ENCODE data around the gene AKR1A1. TPM values are rescaled to one million over a fixed set of nuclear protein-coding genes. Genes with fewer than 3 reads are reported as not detected.
"Not testable (repeated sequence)": the region's sequence is repeated elsewhere in the genome, so short reads cannot be mapped to it uniquely, and the experiment has no call there.

AKR1A1 gene
- total RNA-seq, 4 donors from 2014 or later, result 15.6 to 40.1 (median 37.1) TPM

DNA sequence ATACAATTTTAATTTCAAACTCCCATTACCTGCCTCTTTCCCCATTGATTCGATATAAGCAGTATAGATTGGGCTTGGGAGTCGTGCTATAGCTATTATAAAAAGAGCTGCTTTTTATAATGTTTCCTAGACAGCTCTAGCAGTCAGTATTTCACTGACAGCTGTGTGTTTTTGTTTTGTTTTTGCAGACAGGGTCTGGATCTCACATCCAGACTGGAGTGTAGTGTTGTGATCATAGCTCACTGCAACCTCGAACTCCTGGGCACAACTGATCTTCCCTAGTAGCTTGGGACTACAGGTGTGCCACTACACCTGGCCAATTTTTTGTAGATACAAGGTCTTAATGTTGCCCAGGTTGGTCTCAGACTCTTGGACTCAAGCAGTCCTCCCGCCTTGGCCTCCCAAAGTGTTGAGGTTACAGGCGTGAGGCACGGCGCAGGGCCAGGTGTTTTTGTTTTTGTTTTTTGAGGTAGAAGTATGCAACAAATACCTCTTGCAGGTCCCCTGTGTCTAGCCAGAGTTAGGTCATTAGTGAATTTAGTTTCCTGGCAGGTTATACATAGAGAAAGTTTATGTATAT is 35.0 kb downstream of the AKR1A1 start:
- Histone ChIP-seq H3K27ac (peak overlapping the region in 3 of 4 donors; percentile 92 to 99 (median 97)), H3K36me3 (no peaks in the 10 kb centered on the region), H3K4me3 (peak overlapping the region; percentile 82 to 97 (median 94)), H3K27me3 (no peaks in the 10 kb centered on the region), H3K9me3 (no peaks in the 10 kb centered on the region), H3K4me1 (peaks cover 23 to 25% of the 10 kb centered on the region in 2 donors)
- in situ Hi-C loops (cut with MboI; ENCODE audit: low sequenced_read_pairs in 4 of 4), result loop anchor here in 1 of 4 donors (25.0 kb wide), 1 partner anchor 102 kb away; the partner anchor contains the start of genes GPBP1L1 and TMEM69
- no peak for TF ChIP-seq CTCF (IDR thresholded peaks at IDR 0.05 in 4 of 5, conservative IDR thresholded peaks at IDR 0.05 in 1 of 5)
- ATAC-seq (no peak), DNase-seq (no peak)
- intact Hi-C loops (cut with DNase I; ENCODE audit: low total_unique reads), result loop anchor here (10.0 kb wide), 1 partner anchor 549 kb away; the partner anchor contains the start of gene PIK3R3

- no peak for DNase-seq
- intact Hi-C loops (cut with DNase I; ENCODE audit: low total_unique reads) (loop anchor here (10.0 kb wide), 1 partner anchor 548 kb away; the partner anchor contains the start of gene PIK3R3), in situ Hi-C loops (cut with MboI; ENCODE audit: low sequenced_read_pairs in 4 of 4) (loop anchor here in 1 of 4 donors (25.0 kb wide), 1 partner anchor 101 kb away; the partner anchor contains the start of genes GPBP1L1 and TMEM69)
- H3K36me3 ChIP-seq, result peaks cover 0 to 2% of the 10 kb centered on the region in 2 donors
- no peak for ATAC-seq
- H3K27ac ChIP-seq, result peak overlapping the region in 1 of 4 donors; percentile 3
- TF ChIP-seq CTCF (IDR thresholded peaks at IDR 0.05 in 4 of 5, conservative IDR thresholded peaks at IDR 0.05 in 1 of 5), result no peak
- TF ChIP-seq POLR2A (IDR thresholded peaks at IDR 0.05), result no peak
- H3K27me3 ChIP-seq, result no peaks in the 10 kb centered on the region
- no peaks in the 10 kb centered on the region for H3K9me3 ChIP-seq
- H3K4me1 ChIP-seq, result peaks cover 23 to 25% of the 10 kb centered on the region in 2 donors
- H3K4me3 ChIP-seq, result no peak overlapping the region
Observed at GRCh38 chr1:45586769-45587168, 36.1 kb downstream of the AKR1A1 start.

DNA sequence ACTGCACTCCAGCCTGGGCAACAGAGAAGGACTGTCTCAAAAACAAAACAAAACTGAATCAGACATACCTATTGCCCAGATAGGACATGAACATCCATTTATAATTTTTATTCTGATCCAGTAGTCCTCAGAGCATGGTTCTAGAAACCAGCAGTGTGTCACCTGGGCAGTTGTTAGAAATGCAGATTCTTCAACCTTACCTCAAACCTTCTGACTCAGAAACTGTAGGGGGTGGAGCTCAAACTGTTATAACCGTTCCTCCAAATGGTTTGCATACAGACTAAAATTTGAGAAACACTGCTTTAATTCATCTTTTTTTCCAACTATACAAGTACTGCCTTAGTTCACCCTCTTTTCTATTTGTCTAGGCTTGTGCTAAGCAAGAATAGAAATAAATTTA is 39.2 kb downstream of the AKR1A1 start:
- TF ChIP-seq POLR2A (IDR thresholded peaks at IDR 0.05), result no peak
- no peak for TF ChIP-seq CTCF (IDR thresholded peaks at IDR 0.05 in 4 of 5, conservative IDR thresholded peaks at IDR 0.05 in 1 of 5)
- Histone ChIP-seq H3K36me3 (peaks cover 0 to 25% of the 10 kb centered on the region in 2 donors), H3K4me1 (peaks cover 15 to 19% of the 10 kb centered on the region in 2 donors), H3K9me3 (no peaks in the 10 kb centered on the region), H3K4me3 (peak overlapping the region; percentile 3 to 31 (median 16)), H3K27me3 (no peaks in the 10 kb centered on the region), H3K27ac (peak overlapping the region in 3 of 4 donors; percentile 11 to 53 (median 51))
- in situ Hi-C loops (cut with MboI; ENCODE audit: low sequenced_read_pairs in 4 of 4), result loop anchor here in 1 of 4 donors (25.0 kb wide), 1 partner anchor 97 kb away; the partner anchor contains the start of genes GPBP1L1 and TMEM69
- DNase-seq (no peak), ATAC-seq (no peak)
- intact Hi-C loops (cut with DNase I; ENCODE audit: low total_unique reads), result loop anchor here (10.0 kb wide), 1 partner anchor 545 kb away; the partner anchor contains the start of gene PIK3R3

- DNase-seq, result no peak
- no peak for TF ChIP-seq CTCF (IDR thresholded peaks at IDR 0.05 in 4 of 5, conservative IDR thresholded peaks at IDR 0.05 in 1 of 5)
- TF ChIP-seq POLR2A (IDR thresholded peaks at IDR 0.05), result no peak
- intact Hi-C loops (cut with DNase I; ENCODE audit: low total_unique reads) (no loop called here), in situ Hi-C loops (cut with MboI; ENCODE audit: low sequenced_read_pairs in 4 of 4) (loop anchor here in 1 of 4 donors (25.0 kb wide), 1 partner anchor 93 kb away; the partner anchor contains the start of genes GPBP1L1 and TMEM69)
- H3K9me3 ChIP-seq, result no peaks in the 10 kb centered on the region
- H3K27me3 ChIP-seq, result no peaks in the 10 kb centered on the region
- ATAC-seq, result no peak
- peaks cover 0 to 34% of the 10 kb centered on the region in 2 donors for H3K36me3 ChIP-seq
- no peak overlapping the region for H3K4me3 ChIP-seq
- no peak overlapping the region for H3K27ac ChIP-seq
- H3K4me1 ChIP-seq, result peaks cover 0 to 2% of the 10 kb centered on the region in 2 donors
Observed at GRCh38 chr1:45594412-45594811, 43.8 kb downstream of the AKR1A1 start.

DNA sequence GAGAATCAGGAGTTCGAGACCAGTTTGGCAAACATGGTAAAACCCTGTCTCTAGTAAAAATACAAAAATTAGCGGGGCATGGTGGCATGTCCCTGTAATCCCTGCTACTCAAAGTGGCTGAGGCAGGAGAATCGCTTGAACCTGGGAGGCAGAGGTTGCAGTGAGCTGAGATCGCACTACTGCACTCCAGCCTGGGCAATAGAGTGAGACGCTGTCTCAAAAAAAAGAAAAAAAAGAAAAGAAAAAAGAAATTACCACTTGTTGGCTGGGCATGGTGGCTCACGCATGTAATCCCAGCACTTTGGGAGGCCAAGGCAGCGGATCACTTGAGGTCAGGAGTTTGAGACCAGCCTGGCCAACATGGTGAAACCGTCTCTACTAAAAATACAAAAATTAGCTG is 46.1 kb downstream of the AKR1A1 start:
- peaks cover 0 to 32% of the 10 kb centered on the region in 2 donors for H3K36me3 ChIP-seq
- H3K27ac ChIP-seq; H3K27me3 ChIP-seq; ATAC-seq; intact Hi-C loops (cut with DNase I; ENCODE audit: low total_unique reads); H3K4me3 ChIP-seq; H3K4me1 ChIP-seq; DNase-seq; H3K9me3 ChIP-seq: not testable (repeated sequence)
- in situ Hi-C loops (cut with MboI; ENCODE audit: low sequenced_read_pairs in 4 of 4), result loop anchor here in 1 of 4 donors (25.0 kb wide), 1 partner anchor 91 kb away; the partner anchor contains the start of genes GPBP1L1 and TMEM69

All from gastrocnemius medialis (tissue), 4 donors.